ENCODE results near the gene NR1H2.
"Not testable (repeated sequence)": the region's sequence is repeated elsewhere in the genome, so short reads cannot be mapped to it uniquely, and the experiment has no call there.

The NR1H2 gene

DNA sequence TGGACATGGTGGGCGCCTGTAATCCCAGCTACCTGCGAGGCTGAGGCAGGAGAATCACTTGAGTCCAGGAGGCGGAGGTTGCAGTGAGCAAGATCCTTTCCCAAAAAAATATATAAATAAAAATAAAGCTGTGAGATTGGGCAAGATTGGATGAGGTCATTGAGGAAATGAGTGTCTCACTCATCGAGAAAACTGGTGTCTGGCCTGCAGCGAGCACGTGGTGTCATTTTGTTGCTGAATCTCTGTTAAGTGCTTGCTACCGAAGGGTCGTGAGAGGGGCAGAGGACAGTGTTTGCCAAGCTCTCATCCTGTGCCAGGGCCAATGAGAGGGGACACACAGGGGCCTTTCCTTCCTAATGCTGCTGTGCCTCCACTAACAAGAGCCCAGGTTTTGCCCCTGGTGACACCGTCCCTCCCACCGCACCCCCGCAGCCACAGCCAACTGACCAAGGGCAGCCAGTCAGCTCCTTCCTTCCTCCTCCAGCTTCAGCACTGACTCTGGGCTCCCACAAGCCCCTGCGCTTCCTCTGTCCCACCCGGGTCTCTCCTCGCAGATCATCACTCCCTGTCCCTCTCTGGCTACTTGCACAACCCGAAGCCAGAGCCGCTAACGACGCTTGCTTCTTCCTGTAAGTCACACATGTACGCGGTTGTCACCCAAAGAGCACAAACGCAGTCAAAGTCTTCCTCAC, 11.1 kb downstream of the NR1H2 start:
- no peak for DNase-seq
- H3K9me3 ChIP-seq (ENCODE audit: severe bottlenecking): no peaks in the 10 kb centered on the region
- H3K27ac ChIP-seq: no peak overlapping the region

DNA sequence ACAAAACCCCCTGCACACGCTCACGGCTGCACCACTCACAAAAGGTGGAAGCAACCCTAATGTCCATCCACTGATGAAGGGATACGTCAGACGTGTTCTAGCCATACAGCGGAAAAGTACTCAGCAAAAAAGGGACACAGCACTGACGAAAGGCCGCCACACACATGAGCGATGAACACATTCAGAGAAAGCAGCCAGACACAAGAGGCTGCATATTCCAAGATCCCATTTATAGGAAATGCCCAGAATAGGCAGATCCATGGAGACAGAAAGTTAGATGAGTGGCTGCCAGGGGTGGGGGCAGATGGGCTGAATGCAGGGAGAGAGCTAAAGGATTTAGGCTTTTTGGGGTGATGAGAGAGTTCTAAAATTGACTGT, 11.6 kb downstream of the NR1H2 start:
- H3K27ac ChIP-seq: no peak overlapping the region
- H3K9me3 ChIP-seq (ENCODE audit: severe bottlenecking): no peaks in the 10 kb centered on the region
- DNase-seq: no peak
- TF ChIP-seq, protein P1, sequence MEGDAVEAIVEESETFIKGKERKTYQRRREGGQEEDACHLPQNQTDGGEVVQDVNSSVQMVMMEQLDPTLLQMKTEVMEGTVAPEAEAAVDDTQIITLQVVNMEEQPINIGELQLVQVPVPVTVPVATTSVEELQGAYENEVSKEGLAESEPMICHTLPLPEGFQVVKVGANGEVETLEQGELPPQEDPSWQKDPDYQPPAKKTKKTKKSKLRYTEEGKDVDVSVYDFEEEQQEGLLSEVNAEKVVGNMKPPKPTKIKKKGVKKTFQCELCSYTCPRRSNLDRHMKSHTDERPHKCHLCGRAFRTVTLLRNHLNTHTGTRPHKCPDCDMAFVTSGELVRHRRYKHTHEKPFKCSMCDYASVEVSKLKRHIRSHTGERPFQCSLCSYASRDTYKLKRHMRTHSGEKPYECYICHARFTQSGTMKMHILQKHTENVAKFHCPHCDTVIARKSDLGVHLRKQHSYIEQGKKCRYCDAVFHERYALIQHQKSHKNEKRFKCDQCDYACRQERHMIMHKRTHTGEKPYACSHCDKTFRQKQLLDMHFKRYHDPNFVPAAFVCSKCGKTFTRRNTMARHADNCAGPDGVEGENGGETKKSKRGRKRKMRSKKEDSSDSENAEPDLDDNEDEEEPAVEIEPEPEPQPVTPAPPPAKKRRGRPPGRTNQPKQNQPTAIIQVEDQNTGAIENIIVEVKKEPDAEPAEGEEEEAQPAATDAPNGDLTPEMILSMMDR (IDR thresholded peaks at IDR 0.05; ENCODE audit: low read depth, low read length): no peak
- H3K36me3 ChIP-seq: peaks cover 51% of the 10 kb centered on the region
- no peaks in the 10 kb centered on the region for H3K27me3 ChIP-seq (ENCODE audit: insufficient read depth, low read depth, severe bottlenecking)
- H3K4me3 ChIP-seq (ENCODE audit: low read depth, low read length): no peak overlapping the region

More for the DNA sequence above, 11.1 kb downstream of the NR1H2 start:
- TF ChIP-seq, protein P1 (IDR thresholded peaks at IDR 0.05; ENCODE audit: low read depth, low read length): no peak
- Histone ChIP-seq H3K27me3 (ENCODE audit: insufficient read depth, low read depth, severe bottlenecking) (no peaks in the 10 kb centered on the region), H3K4me3 (ENCODE audit: low read depth, low read length) (no peak overlapping the region), H3K36me3 (peaks cover 51% of the 10 kb centered on the region)

DNA sequence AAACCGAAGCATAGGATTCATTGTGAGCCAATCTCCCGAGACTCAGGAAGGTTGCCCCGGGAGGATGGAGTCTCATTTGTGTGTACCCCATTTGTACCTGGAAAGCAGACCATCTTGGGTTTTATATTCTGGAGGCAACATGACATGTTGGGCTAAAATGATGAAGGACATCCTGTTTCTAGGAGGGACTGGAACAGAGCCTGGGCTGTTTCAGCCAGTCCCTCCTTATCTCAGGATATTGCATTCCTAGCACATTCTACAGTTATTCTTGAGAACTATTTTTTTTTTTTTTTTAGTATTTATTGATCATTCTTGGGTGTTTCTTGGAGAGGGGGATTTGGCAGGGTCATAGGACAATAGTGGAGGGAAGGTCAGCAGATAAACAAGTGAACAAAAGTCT, 14.0 kb downstream of the NR1H2 start:
- H3K36me3 ChIP-seq: peaks cover 57% of the 10 kb centered on the region
- H3K27ac ChIP-seq; DNase-seq; H3K4me3 ChIP-seq (ENCODE audit: low read depth, low read length); H3K27me3 ChIP-seq (ENCODE audit: insufficient read depth, low read depth, severe bottlenecking); H3K9me3 ChIP-seq (ENCODE audit: severe bottlenecking): not testable (repeated sequence)

DNA sequence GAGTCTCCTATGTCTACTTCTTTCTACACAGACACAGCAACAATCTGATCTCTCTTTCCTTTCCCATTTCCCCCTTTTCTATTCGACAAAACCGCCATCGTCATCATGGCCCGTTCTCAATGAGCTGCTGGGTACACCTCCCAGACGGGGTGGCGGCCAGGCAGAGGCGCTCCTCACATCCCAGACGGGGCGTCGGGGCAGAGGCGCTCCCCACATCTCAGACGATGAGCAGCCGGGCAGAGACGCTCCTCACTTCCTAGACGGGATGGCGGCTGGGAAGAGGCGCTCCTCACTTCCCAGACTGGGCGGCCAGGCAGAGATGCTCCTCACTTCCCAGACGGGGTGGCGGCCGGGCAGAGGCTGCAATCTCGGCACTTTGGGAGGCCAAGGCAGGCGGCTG, 14.7 kb downstream of the NR1H2 start:
- H3K4me3 ChIP-seq (ENCODE audit: low read depth, low read length); H3K27ac ChIP-seq; H3K27me3 ChIP-seq (ENCODE audit: insufficient read depth, low read depth, severe bottlenecking); DNase-seq; H3K9me3 ChIP-seq (ENCODE audit: severe bottlenecking): not testable (repeated sequence)
- H3K36me3 ChIP-seq: peaks cover 54% of the 10 kb centered on the region

DNA sequence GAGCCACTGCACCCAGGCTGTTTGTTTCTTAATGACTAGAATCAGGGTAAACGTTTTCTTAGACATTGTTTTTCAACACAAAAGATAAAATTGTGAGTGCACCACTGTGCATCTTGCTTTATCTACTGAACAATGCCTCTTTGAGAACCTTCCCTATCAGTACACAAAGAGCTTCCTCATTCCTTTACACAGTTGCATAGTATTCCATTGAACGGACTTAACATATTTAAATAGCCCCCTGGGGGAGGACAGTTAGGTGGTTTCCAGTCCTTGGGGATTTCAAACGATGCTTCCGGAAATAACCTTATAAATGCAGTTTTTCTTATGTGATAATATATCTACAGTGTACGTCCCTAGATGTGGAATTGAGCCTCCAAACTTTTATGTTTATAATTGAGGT, 16.5 kb downstream of the NR1H2 start:
- Histone ChIP-seq H3K4me3 (ENCODE audit: low read depth, low read length) (no peak overlapping the region), H3K36me3 (peaks cover 36% of the 10 kb centered on the region), H3K27me3 (ENCODE audit: insufficient read depth, low read depth, severe bottlenecking) (no peaks in the 10 kb centered on the region), H3K9me3 (ENCODE audit: severe bottlenecking) (no peaks in the 10 kb centered on the region), H3K27ac (no peak overlapping the region)
- no peak for DNase-seq
- TF ChIP-seq, protein P1 (IDR thresholded peaks at IDR 0.05; ENCODE audit: low read depth, low read length): no peak

DNA sequence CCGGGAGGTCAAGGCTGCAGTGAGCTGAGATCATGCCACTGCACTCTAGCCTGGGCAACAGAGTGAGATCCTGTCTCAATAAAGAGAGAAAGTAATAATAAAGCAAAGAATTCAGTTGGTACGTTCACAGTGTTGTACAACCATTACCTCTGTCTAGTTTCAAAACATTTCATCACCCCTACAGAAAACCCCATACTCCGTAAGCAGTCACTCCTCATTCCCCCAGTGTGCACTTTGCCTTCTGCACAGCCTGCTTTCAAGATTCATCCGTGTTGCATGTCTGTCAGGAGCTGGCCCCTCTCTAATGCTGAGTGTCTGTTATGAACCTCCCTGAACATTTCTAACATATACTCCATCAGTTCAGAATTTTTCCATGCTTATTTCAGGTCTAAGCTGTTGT, 17.3 kb downstream of the NR1H2 start:
- H3K27ac ChIP-seq: no peak overlapping the region
- H3K27me3 ChIP-seq (ENCODE audit: insufficient read depth, low read depth, severe bottlenecking): no peaks in the 10 kb centered on the region
- H3K9me3 ChIP-seq (ENCODE audit: severe bottlenecking): no peaks in the 10 kb centered on the region
- no peak for DNase-seq
- TF ChIP-seq, protein P1 (IDR thresholded peaks at IDR 0.05; ENCODE audit: low read depth, low read length): no peak
- peaks cover 29% of the 10 kb centered on the region for H3K36me3 ChIP-seq
- H3K4me3 ChIP-seq (ENCODE audit: low read depth, low read length): no peak overlapping the region

DNA sequence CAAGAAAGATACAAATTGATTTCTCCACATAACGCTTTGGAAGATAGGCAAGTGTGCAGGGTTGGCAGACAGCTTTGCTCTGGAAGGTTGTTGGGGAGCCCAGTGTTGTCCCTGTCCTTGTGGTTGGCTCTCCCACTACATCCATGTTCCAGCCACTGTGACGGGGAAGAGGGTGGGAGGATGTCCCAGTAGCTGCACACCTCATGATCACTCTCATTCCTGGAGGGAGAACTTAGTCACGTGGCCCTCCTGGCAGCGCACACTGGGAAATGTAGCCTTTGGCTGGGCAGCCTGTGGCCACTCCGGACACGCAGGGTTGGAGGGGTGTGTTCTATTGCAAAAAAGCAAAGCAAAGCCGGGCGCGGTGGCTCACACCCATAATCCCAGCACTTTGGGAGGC, 17.8 kb downstream of the NR1H2 start:
- Histone ChIP-seq H3K36me3 (peaks cover 31% of the 10 kb centered on the region), H3K27me3 (ENCODE audit: insufficient read depth, low read depth, severe bottlenecking) (no peaks in the 10 kb centered on the region), H3K27ac (no peak overlapping the region), H3K9me3 (ENCODE audit: severe bottlenecking) (no peaks in the 10 kb centered on the region), H3K4me3 (ENCODE audit: low read depth, low read length) (no peak overlapping the region)
- TF ChIP-seq, protein P1 (IDR thresholded peaks at IDR 0.05; ENCODE audit: low read depth, low read length): no peak
- DNase-seq: no peak
